Fibroblast of skin of back (primary cell): ENCODE data around the gene MBL2. TPM values are rescaled to one million over a fixed set of nuclear protein-coding genes. Genes with fewer than 3 reads are reported as not detected.

Experiments used
- DNase-seq: peaks from one replicate; pipeline ENCODE4 v3.0.0-alpha.2; 2013
- polyA plus RNA-seq, 2 experiments: library from polyadenylated mRNA; unstranded; fragments of 120-200 nt; gene quantifications; one replicate each; pipeline ENCODE4 v1.2.1, GENCODE V29; 2013; ENCODE audit not compliant: insufficient read length in 2 of 2

The MBL2 gene
- not detected for polyA plus RNA-seq (2013, experiment 1 of 2; ENCODE audit: insufficient read length)
- polyA plus RNA-seq (2013, experiment 2 of 2; ENCODE audit: insufficient read length): not detected

DNA sequence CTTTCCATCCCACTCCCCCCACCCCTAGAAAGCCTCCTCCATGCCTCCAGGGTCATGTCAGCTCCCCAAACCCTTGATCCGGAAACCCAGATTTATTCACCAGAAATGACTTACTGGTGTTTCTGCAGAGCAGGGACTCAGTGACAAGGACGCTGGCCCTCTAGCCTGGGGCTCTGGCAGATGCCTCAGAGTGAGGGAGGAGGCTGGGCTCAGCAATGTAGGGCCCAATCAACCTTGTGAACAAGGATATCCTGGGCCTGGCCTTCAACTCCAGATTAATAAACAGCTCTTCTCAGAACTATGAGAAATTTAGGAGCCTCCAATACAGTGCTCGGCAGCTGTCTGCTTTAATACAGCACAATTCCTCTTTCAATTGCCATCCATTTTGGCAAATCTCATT lies at the start of gene MBL2:
MBL2 (minus strand) TSS at position 162 of the 400 bp plus-strand sequence. CDS start 1,149 bp downstream, outside the sequence.
- DNase-seq: no peak

DNA sequence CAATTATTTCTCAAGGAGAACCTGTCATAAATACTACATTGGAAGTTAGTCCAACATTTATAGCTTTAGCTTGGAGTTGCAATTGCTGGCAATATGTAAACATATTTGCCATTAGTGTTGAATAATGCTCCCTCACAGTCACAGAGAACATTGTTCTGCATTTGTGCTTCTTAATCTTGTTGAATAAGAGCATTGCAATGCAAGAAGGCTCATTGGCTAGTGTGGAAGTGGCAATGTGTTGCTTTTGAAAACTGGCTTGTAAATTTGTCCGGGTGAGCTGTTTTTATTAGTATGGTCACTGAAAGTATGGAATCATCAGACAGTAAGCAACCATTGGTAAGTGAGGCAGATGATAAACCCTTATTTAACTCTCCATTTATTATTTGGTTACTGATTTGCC lies 47.7 kb upstream of the MBL2 start:
- DNase-seq: no peak

DNA sequence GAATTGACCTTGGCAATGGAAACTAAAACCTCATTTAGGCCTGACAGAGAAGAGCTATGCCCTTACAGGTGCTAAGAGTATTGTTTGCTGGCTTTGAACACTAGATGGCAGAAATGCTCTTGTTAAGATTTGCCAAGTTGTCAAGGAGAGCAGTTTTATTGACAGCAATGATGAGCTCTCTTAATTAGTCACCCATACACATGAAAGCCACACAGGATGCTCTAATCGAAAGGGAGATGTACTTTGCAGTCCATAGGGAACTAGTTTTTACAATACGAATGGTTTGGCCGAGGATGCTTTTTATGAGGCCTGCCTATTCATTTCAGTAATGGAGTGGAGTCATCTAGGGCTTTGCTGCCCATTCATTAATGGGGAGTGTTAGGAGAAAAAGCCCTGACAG lies 45.4 kb upstream of the MBL2 start:
- peak; percentile 55 for DNase-seq

DNA sequence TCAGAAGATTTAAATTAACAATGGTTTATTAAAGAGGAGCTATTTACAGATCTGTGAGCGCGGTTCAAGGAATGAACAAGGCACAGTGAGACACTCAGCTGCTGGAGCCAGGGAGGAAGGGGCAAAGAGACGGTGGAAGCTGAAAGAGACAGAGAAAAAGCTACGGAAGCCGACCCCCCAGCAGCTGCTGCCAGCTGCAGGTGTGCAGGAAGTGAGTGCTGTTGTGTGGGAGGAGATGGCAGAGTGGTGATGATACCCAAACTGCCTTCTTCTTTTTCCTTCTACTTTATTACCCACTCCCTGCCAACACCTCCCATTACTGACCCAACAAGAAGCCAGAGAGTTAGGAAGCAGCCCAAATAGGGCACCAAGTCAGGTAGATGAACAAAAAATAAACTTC lies 41.9 kb upstream of the MBL2 start:
- DNase-seq: no peak

DNA sequence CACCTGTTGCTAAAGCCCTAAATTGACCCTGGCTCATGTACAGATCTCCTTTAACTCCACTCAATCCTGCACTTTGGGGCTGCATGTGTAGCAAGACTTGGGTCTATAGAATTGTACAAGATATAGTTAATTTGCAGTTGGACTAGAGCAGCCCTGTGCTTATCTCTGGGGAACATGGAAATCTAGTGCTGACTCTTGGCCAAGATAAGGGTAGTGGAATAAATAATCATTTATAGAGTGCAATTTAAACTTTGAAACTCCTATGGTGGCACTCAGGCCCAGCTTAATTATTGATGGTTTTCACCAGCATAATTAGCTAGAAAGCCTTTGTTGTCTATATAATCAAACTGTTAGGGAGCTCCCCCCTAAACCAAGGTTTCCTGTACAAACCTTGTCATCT lies 39.2 kb upstream of the MBL2 start:
- no peak for DNase-seq

DNA sequence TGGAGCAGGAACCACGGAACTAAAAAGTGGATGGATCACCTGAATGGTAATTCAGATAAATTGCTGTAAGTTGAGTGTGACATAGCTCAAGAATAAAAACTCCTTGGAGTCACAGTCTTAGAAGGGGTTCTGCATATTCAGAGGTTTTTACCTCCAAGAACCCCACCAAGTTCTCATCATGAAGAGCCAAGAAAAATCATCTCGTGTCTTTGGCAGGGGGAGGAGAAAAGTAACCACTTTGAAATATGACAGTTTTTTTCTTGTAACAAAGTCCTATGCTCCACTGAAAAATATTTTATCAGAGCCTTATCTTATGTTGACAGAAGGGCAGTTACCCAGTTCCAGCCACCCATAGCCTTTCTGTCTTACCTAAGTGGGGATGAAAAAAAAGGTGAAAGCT lies 38.2 kb upstream of the MBL2 start:
- DNase-seq: no peak

DNA sequence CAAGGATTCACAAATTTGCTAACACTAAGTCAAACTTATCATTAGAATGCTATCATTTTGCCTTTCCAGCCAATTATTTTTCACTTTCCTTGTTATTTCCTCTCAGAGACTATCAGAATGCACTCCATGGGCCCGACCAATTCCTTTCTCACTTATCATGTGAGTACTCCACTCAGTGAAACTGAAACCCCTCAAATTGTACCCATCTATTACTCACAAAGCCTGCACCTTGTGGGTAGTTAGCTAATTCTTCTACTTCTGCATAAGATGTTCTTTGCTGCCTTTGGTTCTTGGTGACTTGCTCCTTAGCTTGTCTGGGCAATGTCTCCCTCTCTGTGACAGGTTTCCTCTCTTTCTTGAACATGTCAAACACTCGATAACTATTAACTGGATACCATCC lies 35.2 kb upstream of the MBL2 start:
- no peak for DNase-seq

DNA sequence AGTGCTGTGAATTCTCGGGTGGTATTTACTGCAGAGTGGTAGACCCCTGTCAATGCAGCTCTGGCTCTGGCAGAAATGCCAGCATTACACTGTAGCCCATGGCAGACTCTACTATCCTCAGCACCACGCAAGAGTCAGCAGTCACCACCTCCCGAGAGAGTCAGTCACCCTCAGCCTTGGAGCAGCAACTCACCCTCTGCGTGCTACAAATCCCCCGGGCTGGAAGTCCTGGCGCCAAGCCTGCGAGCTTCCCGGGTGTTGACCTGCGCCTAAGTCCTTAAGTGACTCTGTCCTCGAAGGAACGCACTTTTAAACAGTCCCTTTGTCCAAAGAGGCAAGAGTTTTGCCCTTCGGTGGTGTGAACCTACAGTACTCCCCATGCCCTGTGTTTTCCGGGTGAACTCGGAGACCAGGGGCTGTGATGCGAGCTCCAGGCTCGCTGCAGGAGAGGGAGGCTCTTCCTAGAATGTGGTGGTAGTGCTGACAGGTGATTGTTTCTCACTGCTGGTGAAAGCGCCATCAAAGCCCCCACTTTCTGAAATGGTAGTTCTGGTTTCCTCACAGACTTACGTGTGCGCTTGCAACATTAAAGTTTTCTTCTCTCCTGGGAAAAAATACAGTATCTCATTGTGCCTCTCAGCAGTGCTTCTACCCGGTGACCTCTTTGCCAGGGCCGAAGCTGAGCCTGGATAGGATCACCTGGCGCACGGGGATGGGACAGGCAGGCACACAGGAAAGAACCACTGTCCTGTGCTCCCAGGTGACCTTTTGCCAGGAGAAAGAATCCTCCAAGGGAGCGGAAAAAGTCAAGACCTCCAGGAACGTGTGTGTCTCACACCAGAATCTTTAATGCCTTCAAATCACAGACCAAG lies 33.1 kb upstream of the MBL2 start:
- DNase-seq: no peak

DNA sequence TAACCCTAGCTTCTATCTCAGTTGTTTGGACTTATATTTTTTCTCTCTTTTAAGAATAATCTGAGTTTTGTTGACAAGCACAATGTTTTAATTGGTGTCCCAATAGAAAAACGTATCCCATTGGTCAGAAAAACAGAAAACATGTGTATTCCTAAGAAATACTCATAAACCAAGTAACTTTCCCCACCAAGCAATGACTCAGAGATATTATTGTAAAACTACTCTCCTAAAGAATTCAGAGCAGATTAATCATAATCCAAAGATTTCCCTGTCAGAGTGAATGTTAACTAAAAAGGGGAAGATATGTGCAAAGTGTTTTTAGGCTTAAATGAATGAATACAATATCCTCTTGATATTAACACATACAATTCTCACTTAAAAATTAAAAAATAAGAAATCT lies 29.4 kb upstream of the MBL2 start:
- peak; percentile 74 for DNase-seq

DNA sequence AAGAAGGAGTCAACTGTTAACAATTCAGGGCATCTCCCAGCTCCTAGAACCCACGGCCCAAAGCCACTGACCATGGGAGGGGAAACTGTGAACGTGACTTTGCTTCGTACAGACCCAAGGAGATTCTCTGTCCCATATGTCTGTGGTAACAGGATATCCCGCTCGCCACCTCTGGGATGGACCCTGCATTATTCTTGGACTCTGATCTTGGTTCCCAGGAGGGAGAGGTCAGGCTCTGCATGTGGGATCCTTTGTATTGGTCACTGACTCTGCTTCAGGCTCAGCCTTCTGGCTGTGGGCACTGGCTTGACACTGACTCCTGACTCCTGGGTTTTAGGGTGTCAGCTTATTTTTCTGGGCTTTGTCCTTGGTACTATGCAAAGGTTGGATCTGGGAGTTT lies 13.5 kb upstream of the MBL2 start:
- no peak for DNase-seq

DNA sequence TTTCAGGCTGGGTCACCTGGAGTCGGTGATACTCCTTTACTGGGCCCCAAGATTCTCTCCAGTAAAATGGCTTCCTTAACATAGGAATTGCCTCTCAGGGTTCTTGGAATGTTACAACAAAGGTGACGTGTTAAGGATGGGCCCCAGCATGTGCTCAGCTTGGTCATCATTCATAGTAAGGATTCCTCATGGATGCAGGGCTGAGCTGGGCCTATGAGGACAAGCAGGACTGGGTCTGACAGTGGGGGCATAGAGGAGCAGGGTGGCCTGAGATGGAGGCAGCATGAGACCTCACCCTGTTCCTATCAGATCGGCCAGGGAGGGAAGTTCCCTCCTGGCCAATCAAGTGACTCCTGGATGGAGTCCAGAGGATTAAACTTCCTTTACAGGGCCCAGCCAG lies 12.8 kb upstream of the MBL2 start:
- DNase-seq: no peak

DNA sequence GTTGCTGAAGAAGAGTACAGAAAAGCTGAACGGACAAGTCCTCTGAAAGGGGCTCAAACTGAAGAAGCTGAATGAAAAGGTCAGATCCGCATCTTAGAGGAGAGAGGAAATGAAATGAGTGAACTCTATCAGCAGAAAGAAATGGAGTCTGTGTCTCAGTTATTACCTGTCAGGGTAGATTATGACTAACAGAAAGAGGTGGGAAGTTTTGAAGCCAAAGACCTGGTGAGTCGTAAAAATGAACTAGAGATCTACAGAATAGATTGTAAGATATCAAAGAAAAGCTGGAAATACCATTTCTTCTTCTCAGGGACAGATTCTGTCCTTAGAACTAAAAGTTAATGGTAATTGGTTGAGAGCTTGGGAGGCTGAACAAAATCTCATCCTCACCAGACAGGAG lies 11.1 kb upstream of the MBL2 start:
- DNase-seq: no peak

DNA sequence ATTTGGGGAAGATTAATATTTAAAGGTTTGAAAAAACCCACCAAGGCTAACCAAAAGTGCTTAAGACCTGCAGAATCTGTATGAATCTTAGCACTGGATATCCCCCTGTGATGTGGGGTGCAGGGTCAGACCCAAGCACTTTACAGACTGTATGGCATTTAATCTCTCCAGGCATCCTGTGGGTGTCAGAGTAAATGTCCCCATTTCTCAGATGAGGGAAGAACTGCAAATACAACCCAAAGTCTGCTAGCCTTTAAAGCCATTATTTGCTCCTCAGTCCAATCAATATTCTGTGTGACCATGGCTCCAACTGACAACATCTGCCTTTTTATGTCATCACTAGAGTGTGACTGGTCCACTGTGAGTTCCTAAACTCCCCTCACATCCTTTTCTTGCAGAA lies 10.0 kb upstream of the MBL2 start:
- no peak for DNase-seq

DNA sequence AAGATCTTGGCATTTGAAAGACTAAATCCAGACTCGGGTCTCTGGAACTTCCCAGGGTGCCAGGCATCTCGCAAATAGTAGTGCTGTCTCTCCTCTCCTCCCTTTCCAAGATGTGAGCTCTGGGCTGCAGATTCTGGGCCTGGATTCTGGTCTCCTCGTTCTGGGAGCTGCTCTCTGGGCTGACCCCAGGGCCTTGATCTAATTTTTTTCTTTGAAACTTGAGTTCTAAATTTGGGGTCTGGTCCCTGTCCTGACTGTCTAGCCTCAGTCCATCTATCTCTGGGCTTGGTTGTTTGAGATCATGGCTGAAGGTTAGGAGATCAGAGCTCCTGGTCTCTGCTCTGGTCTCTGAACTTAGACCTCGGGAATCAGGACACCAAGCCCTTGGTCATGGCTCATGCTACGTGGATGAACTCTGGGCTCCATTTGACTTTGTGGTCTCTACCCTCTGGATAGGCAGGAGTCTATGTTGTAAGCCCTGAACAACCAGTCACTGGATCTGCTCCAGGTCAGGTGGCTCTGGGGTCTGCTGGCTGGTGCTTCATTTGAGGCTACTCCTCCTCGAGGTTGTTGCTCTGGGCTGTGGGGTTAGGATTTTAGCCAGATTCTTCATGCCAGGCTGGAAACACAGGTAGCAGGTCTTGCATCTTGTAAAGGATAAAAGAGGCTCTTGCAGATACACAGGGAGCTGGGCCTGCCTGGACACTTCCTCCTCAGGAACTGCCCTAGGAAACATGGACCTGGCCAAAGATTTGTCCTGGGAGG lies 8.0 kb upstream of the MBL2 start:
- no peak for DNase-seq

DNA sequence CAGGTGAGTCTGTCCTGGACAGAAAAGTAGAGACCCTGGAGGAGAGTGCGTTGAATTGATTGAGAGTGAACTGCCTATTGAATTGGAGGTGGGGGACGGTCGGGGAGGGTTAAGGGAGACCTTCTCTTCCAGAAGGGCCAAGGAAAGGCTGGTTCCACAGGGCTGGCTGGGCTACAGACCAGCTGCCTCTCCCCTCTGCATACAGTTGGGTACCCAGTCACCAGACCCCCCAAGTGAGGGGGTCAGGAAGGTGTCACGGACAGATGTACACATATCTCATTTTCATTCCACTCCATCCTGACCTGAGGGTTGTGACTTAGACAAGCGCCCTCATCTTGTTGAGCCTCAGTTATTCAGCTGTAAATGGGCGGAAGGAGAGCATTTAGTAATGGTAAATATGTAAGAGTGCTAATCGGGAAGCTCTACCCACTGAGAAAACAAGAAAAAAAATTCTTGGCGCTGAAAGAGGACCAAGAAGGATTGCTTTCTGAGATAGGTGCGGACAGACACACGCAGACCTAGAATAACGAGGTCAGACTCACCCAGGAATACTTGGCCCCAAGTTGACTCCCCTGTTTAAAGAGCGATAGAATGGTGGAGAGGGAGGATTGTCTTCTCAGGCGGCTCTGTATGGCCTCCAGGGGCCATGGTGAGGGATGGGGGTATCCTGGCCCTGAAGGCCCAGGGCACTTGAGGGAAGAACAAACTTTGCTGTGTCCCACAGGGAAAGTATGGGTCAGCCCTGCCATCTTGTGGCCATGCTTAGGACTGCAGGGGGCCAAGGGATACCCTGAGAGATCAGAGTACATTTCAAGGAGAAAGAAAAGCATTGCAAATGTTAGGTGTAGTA lies 7.2 kb upstream of the MBL2 start:
- peak; percentile 57 for DNase-seq

DNA sequence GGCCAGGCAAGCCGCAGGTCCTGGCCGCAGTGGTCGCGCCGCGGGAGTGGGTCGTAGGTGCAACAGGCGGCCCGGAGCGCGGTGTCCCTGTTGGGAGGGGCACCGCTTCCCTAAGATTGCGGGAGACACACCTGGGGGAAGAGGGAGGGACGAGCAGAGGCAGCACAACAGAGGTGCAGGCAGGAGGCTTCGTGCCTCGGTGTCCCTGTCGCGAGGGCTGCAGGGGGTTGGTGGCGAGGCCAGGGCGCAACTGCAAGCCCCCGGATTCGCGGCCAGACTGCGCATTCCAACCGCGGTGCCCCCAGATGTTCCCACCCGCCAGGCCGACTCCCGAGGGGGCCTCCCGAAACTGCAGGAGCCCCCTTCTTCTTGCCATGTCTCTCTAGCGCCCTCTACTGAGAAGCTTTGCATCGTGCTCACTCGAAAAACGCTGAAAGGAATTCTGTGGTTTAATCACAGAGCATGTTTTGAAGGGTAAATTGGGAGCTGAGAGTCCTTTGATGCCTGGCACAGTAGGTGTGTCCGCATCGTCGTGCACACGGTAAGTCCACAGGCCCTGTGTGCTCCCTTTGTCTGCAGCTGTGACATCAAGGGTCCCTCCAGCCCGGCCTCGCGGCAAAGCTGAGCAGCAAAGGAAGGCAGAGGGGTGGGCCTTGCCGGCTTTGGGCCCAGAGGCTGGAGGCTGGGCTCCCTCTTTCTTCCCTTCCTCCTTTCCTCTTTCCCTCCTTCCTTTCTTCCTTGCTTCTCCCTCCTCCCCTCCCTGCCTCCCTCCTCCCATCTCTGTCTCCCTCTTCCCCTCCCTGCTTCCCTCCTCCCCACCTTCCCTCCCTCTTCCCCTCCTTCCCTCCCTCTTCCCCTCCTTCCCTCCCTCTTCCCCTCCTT lies 6.2 kb upstream of the MBL2 start:
- peak; percentile 41 for DNase-seq

DNA sequence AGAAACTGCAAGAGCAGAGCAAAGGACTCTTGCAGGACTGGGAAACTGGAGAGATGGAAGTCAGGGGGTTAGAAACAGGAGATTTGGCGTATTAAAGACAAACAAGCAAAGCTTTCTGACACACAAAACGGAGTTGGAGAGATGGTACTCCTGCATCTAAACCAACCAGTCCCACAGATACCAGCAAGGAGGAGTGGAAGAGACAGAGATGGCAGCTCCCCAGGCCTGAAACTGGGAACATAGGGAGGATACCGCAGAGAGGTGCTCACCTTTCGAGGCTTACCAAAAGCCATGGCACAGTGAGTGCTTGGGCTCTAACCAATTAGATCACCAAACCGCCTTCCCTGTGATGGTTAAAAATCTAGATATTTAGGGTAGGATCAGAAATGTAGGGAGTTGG lies 4.8 kb upstream of the MBL2 start:
- DNase-seq: no peak

DNA sequence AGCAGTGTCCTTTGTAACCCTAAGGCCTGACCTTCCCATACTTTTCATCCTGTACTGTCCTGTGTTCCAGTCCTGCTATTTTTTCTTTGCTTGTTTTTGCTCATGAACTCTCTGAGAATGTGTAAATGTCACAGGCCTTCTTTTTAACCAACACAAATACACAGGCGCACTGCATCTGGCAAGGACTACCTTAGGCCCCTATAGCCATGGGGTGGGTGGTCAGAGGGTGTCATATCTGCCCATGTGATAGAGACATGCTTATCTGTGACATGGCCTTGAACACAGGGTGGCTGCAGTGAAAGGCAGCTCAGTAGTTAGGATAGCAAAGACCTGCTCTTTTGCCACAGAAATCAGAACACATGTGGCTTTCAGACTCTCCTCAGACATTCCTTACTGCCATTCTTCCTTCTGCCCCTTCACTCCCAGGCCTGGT lies 3.9 kb upstream of the MBL2 start:
- DNase-seq: no peak

DNA sequence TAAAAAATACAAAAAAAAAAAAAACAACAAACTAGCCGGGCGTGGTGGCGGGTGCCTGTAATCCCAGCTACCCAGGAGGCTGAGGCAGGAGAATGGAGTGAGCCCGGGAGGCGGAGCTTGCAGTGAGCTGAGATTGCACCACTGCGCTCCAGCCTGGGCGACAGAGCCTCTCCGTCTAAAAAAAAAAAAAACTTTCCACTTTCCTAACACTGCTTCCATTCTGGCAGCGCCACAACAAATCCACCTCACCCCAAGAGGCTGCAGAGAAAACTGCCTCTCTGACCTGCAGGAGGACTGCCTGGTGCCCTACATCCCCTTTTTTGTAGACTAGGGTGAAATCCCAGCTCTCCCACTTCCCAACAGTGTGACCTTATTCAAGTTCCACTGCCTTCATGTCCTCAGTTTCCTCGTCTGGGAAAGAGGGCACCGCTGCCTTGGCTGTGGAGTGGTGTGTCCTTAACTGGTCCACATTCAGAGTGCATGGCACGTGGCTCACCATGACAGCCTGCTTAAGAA lies 2.6 kb upstream of the MBL2 start:
- DNase-seq: no peak

DNA sequence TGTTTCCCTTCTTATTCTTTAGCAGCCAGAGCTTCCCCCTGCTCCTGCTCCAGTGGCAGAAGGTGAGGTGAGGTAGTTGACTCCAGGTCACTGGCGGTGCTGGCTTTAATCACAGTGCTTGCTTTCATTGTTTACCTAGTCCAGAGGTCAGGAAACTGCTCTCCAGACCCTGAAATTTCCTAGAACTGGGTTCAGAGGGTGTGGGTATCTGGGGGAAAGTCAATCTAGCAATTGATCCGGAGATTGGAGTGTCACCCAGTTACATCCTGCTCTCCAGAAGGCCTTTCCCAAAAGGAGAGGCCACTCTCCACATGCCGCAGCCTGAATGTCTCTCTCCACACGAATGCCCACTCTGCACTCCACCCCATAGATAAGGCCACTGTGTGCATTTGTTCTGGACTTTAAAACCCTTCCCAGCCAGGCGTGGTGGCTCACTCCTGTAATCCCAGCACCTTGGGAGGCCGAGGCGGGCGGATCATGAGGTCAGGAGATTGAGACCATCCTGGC lies 2.1 kb upstream of the MBL2 start:
- no peak for DNase-seq

DNA sequence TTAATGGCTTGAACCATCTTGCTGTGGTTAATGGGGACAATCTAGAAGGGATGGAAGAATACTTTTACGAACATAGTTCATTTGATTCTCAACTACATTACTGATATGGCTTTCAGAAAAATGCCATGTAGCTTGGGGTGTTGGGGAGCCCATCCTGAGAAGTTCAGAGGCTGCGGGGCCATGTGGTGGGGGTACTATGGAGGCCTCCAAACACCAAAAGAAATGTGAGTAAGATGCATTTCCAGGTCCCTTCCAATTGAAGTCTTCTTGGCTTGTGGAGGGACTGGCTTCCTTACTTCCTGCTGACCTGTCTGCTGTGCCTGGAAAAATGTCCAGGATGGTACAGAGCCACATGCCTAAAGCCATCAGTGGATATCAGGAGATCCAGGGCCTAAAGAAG lies 1.6 kb upstream of the MBL2 start:
- no peak for DNase-seq
